ENCODE measurements around the gene CARD11.

CARD11 gene

GRCh38 chr7:3020416-3020815, 23.3 kb downstream of the CARD11 start:
- TF ChIP-seq CTCF (IDR thresholded peaks at IDR 0.05; ENCODE audit: extremely low read depth, missing control alignments) = no peak
- DNase-seq (ENCODE audit: low spot score) = no peak

GRCh38 chr7:3019801-3020200, 23.9 kb downstream of the CARD11 start:
- no peak for DNase-seq (ENCODE audit: low spot score)
- no peak for TF ChIP-seq CTCF (IDR thresholded peaks at IDR 0.05; ENCODE audit: extremely low read depth, missing control alignments)

GRCh38 chr7:3013975-3014792, 29.5 kb downstream of the CARD11 start:
- no peak for DNase-seq (ENCODE audit: low spot score)
- TF ChIP-seq CTCF (IDR thresholded peaks at IDR 0.05; ENCODE audit: extremely low read depth, missing control alignments) = no peak

GRCh38 chr7:3011211-3011852, 32.3 kb downstream of the CARD11 start:
- DNase-seq (ENCODE audit: low spot score) = no peak
- TF ChIP-seq CTCF (IDR thresholded peaks at IDR 0.05; ENCODE audit: extremely low read depth, missing control alignments) = no peak

- no peak for DNase-seq (ENCODE audit: low spot score)
- TF ChIP-seq CTCF (IDR thresholded peaks at IDR 0.05; ENCODE audit: extremely low read depth, missing control alignments) = no peak
Observed at GRCh38 chr7:3010161-3010560, 33.5 kb downstream of the CARD11 start.

GRCh38 chr7:3009086-3009485, 34.6 kb downstream of the CARD11 start:
- no peak for DNase-seq (ENCODE audit: low spot score)
- no peak for TF ChIP-seq CTCF (IDR thresholded peaks at IDR 0.05; ENCODE audit: extremely low read depth, missing control alignments)

- DNase-seq (ENCODE audit: low spot score) = no peak
- TF ChIP-seq CTCF (IDR thresholded peaks at IDR 0.05; ENCODE audit: extremely low read depth, missing control alignments) = no peak
Observed at GRCh38 chr7:3008386-3008785, 35.3 kb downstream of the CARD11 start.

Measured in GM20000 (cell line).